AML-193 (cell line): Measurements from ENCODE around the gene SRRM4.

Source experiments
- DNase-seq, 2 experiments: peaks; one replicate each; lab custom pipeline; 2025; lab: John Stamatoyannopoulos, UW

Gene SRRM4

DNA sequence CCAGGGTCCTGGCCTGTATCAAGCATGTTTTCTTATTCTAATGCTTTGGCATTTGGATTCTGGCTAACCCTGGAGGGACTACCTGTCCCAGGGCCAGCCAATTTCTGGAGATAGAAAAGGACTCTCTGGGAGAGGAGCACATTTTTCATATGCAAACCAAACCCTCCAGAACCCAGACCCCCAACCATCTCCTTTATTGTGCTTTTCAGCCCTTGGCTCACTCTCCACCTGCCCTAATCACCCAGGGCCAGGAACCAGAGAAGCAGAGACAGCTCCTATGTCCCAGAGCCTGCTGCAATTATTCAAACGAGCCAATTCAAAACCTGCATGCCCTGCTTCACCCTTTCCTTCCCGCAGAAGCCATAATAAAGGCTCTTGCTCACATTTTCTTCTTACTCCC is 221.2 kb downstream of the SRRM4 start:
- DNase-seq, result no peak

DNA sequence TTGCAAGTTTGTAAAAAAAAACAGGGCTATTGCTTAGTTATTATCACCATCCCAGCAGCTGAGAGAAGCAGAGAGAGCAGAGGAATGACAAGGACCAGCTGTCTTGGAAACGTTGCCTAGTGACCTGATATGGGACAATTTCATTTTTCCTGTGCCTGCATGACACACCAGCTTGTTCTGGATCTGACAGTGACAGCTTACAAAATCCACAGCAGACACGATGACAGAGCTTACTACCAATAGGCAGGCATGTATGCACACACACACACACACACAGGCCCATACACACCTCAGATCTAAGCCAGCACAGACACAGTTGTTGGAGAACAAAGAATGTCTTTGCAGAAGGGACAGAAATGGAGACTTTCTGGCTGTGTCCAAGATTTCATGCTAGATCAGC is 222.8 kb downstream of the SRRM4 start:
- no peak for DNase-seq

DNA sequence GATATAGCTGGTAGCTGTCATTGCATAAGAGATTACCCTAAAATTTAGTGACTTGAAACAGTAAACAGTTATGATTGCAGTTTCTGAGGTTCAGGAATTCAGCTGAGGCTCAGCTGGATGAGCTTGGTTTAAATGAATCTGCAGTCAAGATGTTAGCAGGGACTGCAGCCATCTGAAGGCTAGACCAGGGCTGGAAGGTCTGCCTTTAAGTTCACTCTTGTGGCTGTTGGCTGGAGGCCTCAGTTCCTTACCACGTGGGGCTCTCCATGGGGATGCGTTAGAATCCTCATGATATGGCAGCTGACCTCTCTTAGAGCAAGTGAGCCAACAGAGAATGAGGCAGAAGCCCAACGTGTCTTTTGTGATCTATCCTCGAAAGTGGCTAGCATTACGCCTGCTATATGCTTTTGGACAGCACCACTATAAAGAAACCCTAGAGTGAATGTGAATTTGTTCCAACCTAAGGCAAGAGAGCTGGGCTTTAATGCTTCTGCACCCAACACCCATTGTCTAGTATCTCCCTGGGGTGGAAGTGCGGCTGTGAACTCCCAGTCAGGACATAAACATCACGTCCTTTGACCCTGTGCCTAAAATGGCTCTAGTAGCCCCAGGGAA is 223.4 kb downstream of the SRRM4 start:
- DNase-seq, result no peak

DNA sequence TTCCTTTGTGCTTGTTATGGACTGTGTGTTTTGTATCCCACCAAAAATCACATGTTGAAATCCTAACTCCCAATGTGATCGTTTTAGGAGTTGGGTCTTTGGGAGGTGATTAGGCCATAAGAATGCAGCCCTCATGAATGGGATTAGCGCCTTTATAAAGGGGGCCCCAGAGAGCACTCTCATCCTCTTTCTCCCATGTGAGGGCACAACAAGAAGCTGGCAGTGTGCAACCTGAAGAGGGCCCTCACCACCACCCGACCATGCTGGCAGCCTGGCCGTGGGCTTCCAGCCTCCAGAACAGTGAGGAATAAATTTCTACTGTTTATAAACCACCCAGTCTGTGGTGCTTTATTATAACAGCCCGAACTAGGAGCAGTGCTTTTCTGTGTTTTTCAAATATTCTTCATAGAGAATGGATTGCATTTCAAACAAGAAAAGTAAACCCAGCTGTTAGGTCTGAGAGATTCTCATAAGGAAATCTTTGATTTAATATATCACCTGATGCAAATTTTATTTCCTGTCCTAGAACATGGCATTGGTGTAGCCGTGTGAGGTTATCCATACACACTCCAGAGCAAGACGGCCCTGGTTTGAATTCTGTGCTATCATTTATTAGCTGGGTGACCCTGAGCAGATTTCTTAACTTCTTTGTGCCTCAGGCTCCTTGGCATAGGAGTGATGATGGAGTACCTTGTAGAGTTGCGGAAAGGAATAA is 225.2 kb downstream of the SRRM4 start:
- no peak for DNase-seq

DNA sequence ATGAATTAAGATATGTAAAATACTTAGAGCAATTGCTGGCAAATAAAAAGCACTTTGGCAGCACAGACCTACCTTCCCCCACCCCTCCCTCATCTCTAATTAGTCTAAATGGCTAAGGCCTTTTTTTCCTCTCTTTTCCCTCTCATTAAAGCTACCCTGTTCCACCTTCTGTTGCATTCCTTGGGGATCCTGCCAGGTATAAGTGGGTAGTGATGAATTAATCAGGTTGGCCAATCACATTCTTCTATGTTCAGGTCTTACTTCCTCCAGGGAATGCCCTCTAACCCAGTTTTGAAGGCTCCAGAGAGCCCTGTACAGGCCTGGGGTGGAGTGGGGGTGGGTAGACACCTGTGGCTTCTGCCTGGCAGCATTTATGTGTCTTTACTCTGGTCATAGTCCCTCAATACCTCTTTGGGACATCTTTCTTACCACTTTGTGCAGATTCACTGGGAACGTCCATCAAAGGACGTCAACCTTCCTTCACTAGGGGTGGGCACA is 225.8 kb downstream of the SRRM4 start:
- DNase-seq, result no peak

DNA sequence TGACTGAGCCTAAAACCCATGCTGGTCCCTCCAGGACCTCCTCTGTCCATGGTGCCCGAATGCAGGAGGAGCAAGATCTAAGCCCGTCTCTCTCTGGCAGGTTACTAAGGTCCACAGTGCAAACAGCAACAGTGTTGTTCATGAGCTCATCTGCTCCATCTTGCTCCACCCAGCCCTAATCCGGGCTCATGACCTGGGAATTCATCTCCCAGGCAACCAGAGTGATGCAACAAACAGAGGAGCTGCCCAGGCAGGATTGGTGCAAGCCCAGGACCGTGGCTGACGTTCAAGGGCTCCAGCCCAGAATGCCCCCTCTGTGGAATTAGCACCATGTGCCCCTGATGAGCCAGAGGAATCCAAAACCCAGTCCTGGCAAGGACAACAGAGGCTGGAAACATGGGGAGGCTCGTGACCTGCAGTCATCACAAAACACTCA is 227.3 kb downstream of the SRRM4 start:
- DNase-seq, result no peak

DNA sequence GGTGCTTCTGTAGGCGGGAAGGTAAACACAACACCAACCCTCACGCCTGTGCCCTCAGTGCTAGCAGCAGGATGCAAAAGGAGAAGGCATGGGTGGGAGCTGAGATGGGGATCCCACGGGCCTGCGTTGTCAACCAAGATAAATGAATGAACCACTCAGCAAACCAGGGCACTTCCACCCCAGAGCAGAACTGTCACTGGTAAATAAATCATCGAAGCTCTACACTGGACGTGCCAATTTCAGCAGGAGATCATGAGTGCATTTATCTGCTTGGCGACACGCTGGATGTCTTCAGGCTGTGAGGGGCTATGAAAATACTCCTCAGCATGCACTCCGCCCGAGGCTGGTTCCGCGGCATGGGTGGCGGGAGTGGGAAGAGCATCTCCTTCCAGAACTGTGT is 230.5 kb downstream of the SRRM4 start:
- DNase-seq, result no peak
